Progenitor cell of endocrine pancreas (in vitro differentiated cells): ENCODE measurements around the gene CLEC16A. TPM values are rescaled to one million over a fixed set of nuclear protein-coding genes. Genes with fewer than 3 reads are reported as not detected.

Source experiments
- DNase-seq: peaks from one replicate; pipeline ENCODE4 v3.0.0; 2021; ENCODE audit warnings: low spot score; ENCODE audit not compliant: unreplicated experiment
- H3K27ac Mint-ChIP-seq: 2 replicates; pipeline ENCODE4 v1.8.0; 2021; ENCODE audit warnings: mild to moderate bottlenecking, moderate library complexity, mixed read lengths
- H3K27me3 Mint-ChIP-seq: 2 replicates; pipeline ENCODE4 v1.8.0; 2021; ENCODE audit warnings: mixed read lengths
- H3K36me3 Mint-ChIP-seq: 2 replicates; pipeline ENCODE4 v1.8.0; 2022; ENCODE audit warnings: mixed read lengths; ENCODE audit not compliant: insufficient read depth
- H3K4me1 Mint-ChIP-seq: 2 replicates; pipeline ENCODE4 v1.8.0; 2021; ENCODE audit warnings: low read depth, mixed read lengths
- H3K4me3 Mint-ChIP-seq: 2 replicates; pipeline ENCODE4 v1.8.0; 2021; ENCODE audit warnings: low read depth, mild to moderate bottlenecking, moderate library complexity, mixed read lengths
- H3K9me3 Mint-ChIP-seq: 2 replicates; pipeline ENCODE4 v1.8.0; 2021; ENCODE audit warnings: low read depth, mixed read lengths
- CTCF ChIP-seq: fragments of 200-600 bp; sonication (generic); IDR thresholded peaks from one replicate; pipeline ENCODE4 v1.5.0; 2021; ENCODE audit warnings: antibody characterized with exemption, mild to moderate bottlenecking; ENCODE audit not compliant: unreplicated experiment
- total RNA-seq: library from RNA; stranded (reverse); gene quantifications from 2 replicates; pipeline ENCODE4 v1.2.1, GENCODE V29; 2021

The CLEC16A gene
- total RNA-seq, 1 donor from 2014 or later: 34.3 TPM

DNA sequence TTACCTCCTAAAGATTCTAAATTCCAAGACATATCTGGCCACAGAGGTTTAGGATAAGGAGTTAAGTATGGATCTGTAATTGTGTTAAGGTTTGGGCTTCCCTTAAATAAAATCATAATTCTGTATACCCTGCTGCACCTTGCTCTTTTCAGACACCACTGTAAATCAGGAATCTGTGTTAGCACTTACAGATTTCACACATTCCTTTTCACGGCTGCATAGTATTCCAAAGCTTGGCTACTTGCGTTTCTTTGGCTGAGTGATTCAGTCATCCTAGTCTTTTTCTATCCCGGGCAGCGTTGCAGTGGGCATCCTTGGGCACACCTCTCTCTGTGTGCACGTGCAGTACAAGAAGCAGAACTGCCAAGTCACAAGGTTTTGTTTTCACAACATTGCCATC, 205.8 kb downstream of the CLEC16A start:
- Mint-ChIP-seq H3K27ac (no peak overlapping the region), H3K4me3 (no peak overlapping the region), H3K4me1 (peaks cover 18% of the 10 kb centered on the region), H3K36me3 (no peaks in the 10 kb centered on the region), H3K27me3 (no peaks in the 10 kb centered on the region), H3K9me3 (no peaks in the 10 kb centered on the region)
- no peak for TF ChIP-seq CTCF
- DNase-seq: no peak

DNA sequence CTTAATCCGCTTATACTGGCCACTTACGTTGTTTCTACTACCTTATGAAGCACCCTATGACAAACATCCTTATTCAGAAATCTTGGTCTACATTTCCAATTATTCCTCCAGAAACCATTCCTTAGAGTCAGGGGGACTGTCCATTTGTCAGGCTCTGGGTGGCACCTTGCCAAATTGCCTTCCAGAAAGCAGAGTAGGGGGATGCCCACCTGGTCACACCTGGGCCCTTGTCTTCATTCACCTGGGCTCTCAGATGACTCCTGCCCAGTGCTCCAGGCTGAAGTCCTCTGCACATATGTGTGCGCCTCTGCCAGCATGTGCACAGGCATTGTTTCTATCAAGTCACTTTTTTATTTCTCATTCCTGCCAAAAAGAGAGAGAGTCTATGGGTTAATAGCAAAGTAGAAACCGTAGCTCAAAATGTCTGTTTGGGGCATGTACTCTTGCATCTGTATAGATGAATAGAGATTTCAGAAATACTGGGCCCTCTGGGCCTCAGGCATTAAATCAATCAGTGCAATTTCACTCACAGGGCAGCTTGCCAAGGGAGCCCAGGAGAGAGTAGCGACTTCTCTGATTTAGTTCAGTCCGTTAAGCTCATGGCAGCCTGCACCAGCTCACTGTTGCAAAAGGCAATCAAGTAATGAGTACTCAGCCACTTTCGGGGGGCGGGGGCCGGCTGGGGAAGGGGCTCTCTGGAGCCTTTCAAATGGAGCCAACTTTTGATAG, 207.0 kb downstream of the CLEC16A start:
- H3K9me3 Mint-ChIP-seq: no peaks in the 10 kb centered on the region
- no peaks in the 10 kb centered on the region for H3K27me3 Mint-ChIP-seq
- no peaks in the 10 kb centered on the region for H3K36me3 Mint-ChIP-seq
- H3K27ac Mint-ChIP-seq: peak overlapping the region; percentile 63
- no peak for TF ChIP-seq CTCF
- peaks cover 18% of the 10 kb centered on the region for H3K4me1 Mint-ChIP-seq
- H3K4me3 Mint-ChIP-seq: no peak overlapping the region
- no peak for DNase-seq

DNA sequence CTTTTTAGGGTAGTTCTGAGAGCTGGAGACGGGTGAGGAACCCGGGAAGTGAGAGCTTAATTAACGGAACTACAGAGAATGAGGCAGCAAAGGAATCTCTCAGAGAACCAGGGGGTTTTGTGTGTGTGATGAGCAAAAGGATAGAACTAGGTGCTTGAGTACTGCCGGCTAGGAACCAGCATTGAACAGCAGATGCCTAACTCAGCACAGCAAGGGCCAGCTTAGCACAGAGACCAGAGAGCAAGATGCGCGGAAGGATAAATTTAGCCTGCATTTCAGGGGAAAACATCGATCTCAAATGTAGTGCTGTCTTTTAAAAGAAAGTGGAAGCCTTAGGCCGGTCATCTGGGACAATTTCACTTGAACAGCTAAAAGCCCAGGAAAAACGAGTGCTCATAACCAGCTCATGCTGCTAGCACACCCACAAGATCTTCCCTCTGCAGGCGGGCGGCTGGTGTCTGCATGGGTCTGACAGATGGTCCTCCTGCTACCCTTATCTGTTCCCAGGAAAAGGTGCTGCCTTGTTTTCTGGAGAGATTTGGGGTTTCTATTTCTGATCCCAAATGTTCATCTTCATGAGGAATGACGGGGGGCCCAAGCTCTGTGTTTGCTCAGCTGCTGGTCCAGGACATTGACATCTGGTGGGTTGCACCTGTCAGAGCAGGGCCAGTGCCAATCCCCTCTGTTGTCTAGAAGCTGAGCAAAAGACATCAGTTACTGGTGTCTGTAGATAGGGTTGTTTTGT, 207.7 kb downstream of the CLEC16A start:
- Mint-ChIP-seq H3K9me3 (no peaks in the 10 kb centered on the region), H3K36me3 (no peaks in the 10 kb centered on the region), H3K4me3 (no peak overlapping the region), H3K4me1 (peaks cover 18% of the 10 kb centered on the region), H3K27ac (peak overlapping the region; percentile 63), H3K27me3 (no peaks in the 10 kb centered on the region)
- no peak for DNase-seq
- TF ChIP-seq CTCF: no peak

DNA sequence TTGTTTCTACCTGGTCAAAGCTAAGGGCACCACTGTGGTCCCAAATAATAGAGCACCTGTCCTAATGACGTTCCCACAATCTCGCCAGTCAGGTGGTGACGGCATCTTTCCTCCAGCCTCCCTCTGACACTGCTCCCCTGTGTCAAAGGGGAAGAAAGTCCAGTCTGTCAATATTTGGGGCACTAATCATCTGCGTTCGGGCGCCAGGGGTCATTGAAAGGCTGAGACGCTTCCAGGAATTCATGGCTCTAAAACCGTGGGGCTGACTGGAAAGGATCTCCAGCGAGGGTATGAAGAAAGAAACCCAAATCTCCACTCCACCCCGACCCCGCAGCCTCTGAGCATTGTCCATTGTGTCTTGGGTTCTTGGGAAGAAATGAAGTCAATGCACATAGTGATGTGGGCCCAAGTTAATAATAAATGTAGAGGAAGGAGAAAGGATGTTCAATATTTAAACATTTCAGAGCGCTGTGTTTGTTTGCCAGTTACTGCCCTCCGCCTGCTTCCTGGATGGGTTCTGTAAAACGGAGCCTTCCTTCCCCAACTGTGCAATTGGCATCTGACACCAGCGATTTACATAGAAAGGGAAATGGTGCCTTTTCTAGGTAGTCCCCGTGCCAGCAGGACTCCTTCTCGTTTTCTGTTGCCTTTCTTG, 208.4 kb downstream of the CLEC16A start:
- H3K27ac Mint-ChIP-seq: peak overlapping the region; percentile 18
- H3K4me1 Mint-ChIP-seq: peaks cover 25% of the 10 kb centered on the region
- H3K4me3 Mint-ChIP-seq: no peak overlapping the region
- H3K27me3 Mint-ChIP-seq: no peaks in the 10 kb centered on the region
- H3K9me3 Mint-ChIP-seq: no peaks in the 10 kb centered on the region
- no peak for TF ChIP-seq CTCF
- no peak for DNase-seq
- no peaks in the 10 kb centered on the region for H3K36me3 Mint-ChIP-seq

DNA sequence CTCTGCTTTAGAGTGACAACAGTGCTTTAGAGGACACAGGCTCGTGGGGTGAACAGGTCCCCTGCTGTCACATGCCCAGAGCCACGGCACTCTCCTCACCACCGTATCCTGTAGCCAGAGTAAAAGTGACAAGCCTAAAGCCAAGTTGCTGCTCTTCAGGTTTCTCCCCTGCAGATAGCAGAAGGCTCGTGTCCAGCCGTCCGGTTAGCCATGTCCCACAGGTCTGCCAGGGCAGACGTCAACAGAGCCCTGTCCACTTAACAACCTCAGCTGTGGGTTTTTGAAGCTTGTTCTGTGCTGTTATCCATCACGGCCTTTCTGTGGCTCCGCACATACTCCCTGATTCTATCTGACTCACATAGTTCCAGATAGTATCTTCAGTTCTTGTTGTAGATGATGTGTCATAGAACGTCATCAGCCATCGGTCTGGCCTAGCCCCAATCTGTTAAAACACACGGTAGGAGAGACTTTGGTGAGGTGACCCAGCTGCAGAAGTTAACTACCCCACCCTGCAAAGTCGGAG, 211.0 kb downstream of the CLEC16A start:
- Mint-ChIP-seq H3K27me3 (no peaks in the 10 kb centered on the region), H3K36me3 (no peaks in the 10 kb centered on the region), H3K9me3 (no peaks in the 10 kb centered on the region), H3K4me1 (peaks cover 28% of the 10 kb centered on the region), H3K4me3 (no peak overlapping the region), H3K27ac (no peak overlapping the region)
- no peak for TF ChIP-seq CTCF
- DNase-seq: no peak
